GM21786 (cell line): ENCODE measurements around the gene CLK4.

ENCODE experiments used
- ATAC-seq: cut with Tn5 transposase; IDR thresholded peaks from one replicate; pipeline ENCODE4 v1.9.1; 2021; ENCODE audit not compliant: unreplicated experiment

The CLK4 gene

GRCh38 chr5:178555005-178555404 lies 71.8 kb downstream of the CLK4 start:
- ATAC-seq = no peak

- ATAC-seq = no peak
These were observed 72.5 kb downstream of the CLK4 start for GRCh38 chr5:178554311-178554710.

- ATAC-seq = no peak
These were observed 73.3 kb downstream of the CLK4 start for GRCh38 chr5:178553517-178553916.
